IPS-20b (cell line): ENCODE results near the gene BCL7A.
"Not testable (repeated sequence)": the region's sequence is repeated elsewhere in the genome, so short reads cannot be mapped to it uniquely, and the experiment has no call there.

Source experiments
- H3K27ac ChIP-seq: one replicate; pipeline ENCODE4 v1.5.1; 2013; ENCODE audit warnings: low read length
- H3K27me3 ChIP-seq: 2 replicates; pipeline ENCODE4 v1.6.1; 2013; ENCODE audit warnings: mild to moderate bottlenecking, low read length, inconsistent platforms; ENCODE audit not compliant: insufficient read depth
- H3K36me3 ChIP-seq: 2 replicates; pipeline ENCODE4 v1.6.1; 2013; ENCODE audit warnings: low read depth, mild to moderate bottlenecking, inconsistent platforms, low read length, moderate library complexity; ENCODE audit not compliant: insufficient read depth
- H3K4me1 ChIP-seq: 2 replicates; pipeline ENCODE4 v1.6.1; 2013; ENCODE audit warnings: mild to moderate bottlenecking, control low read depth, inconsistent platforms, low read length, moderate library complexity; ENCODE audit not compliant: insufficient read depth
- H3K4me3 ChIP-seq: 2 replicates; pipeline ENCODE4 v1.5.1; 2013; ENCODE audit warnings: mild to moderate bottlenecking, low read length, inconsistent platforms
- H3K9ac ChIP-seq: 2 replicates; pipeline ENCODE4 v1.6.1; 2013; ENCODE audit warnings: low read depth, mild to moderate bottlenecking, inconsistent platforms, low read length, moderate library complexity
- H3K9me3 ChIP-seq: 2 replicates; pipeline ENCODE4 v1.6.1; 2013; ENCODE audit warnings: mild to moderate bottlenecking, low read depth, low read length, inconsistent platforms; ENCODE audit not compliant: insufficient read depth

The BCL7A gene

GRCh38 chr12:122021822-122022392, at the start of gene BCL7A:
Gene BCL7A, plus strand, starts transcription at chr12:122021884. Its CDS starts 208 bp downstream, at chr12:122022092.
- H3K27ac ChIP-seq: no peak within 1 kb of the TSS
- H3K4me3 ChIP-seq: peak within 1 kb of the TSS; percentile 78
- peaks cover 5% of the 10 kb centered on the region; the same call in 1 of the 2 replicates for H3K4me1 ChIP-seq
- peaks cover 40% of the 10 kb centered on the region for H3K27me3 ChIP-seq
- H3K36me3 ChIP-seq: no peaks in the 10 kb centered on the region
- no peaks in the 10 kb centered on the region for H3K9me3 ChIP-seq
- peak within 1 kb of the TSS; percentile 79; the same call in 1 of the 2 replicates for H3K9ac ChIP-seq

GRCh38 chr12:121974026-121974985, 47.4 kb upstream of the BCL7A start:
- H3K27ac ChIP-seq: no peak overlapping the region
- H3K4me3 ChIP-seq: no peak overlapping the region
- no peaks in the 10 kb centered on the region for H3K9me3 ChIP-seq
- H3K4me1 ChIP-seq: peaks cover 4% of the 10 kb centered on the region; the same call in 1 of the 2 replicates
- no peaks in the 10 kb centered on the region for H3K27me3 ChIP-seq
- no peaks in the 10 kb centered on the region for H3K36me3 ChIP-seq
- H3K9ac ChIP-seq: no peak overlapping the region

DNA sequence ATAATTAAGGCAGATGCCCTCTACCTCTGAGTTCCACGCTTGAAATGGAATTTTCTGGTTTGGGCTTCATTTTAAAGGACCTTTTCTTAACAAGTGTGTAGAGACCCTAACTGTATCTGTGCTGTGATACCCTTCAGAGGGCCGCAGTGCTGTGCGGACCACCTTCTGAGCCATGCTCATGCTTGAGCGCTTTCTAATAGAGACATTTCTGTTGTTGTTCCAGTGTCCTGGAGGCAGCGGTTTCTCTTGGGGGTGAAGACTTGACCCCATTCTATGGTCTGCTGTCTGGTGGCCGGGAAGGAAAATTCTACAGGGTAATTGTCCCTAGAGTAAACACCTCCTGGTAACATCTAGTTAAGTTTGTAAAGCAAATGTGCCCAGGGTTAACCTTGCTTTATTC, 46.7 kb upstream of the BCL7A start:
- no peaks in the 10 kb centered on the region for H3K27me3 ChIP-seq
- no peaks in the 10 kb centered on the region for H3K9me3 ChIP-seq
- H3K36me3 ChIP-seq: no peaks in the 10 kb centered on the region
- no peak overlapping the region for H3K4me3 ChIP-seq
- no peak overlapping the region for H3K9ac ChIP-seq
- peaks cover 4% of the 10 kb centered on the region; the same call in 1 of the 2 replicates for H3K4me1 ChIP-seq
- no peak overlapping the region for H3K27ac ChIP-seq

DNA sequence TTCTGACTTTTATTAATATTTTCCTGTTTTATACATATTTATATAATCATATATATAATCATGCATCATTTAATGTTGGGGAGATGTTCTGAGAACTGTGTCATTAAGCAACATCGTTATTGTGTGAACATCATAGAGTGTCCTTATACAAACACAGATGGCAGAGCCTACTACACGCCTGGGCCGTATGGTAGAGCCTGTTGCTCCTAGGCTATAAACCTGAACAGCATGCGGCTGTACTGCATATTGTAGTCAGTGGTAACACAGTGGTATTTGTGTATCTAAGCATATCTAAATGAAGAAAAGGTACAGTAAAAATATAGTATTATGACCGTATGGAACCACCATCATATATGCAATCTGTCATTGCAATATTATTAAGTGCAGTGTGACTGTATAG, 44.7 kb upstream of the BCL7A start:
- Histone ChIP-seq H3K4me3 (no peak overlapping the region), H3K9me3 (no peaks in the 10 kb centered on the region), H3K27ac (no peak overlapping the region), H3K9ac (no peak overlapping the region), H3K27me3 (no peaks in the 10 kb centered on the region), H3K4me1 (peaks cover 4% of the 10 kb centered on the region; the same call in 1 of the 2 replicates), H3K36me3 (no peaks in the 10 kb centered on the region)

GRCh38 chr12:121980191-121980891, 41.3 kb upstream of the BCL7A start:
- Histone ChIP-seq H3K27ac (no peak overlapping the region), H3K4me1 (peaks cover under 1% of the 10 kb centered on the region; the same call in 1 of the 2 replicates), H3K27me3 (no peaks in the 10 kb centered on the region), H3K4me3 (no peak overlapping the region), H3K36me3 (no peaks in the 10 kb centered on the region), H3K9ac (no peak overlapping the region), H3K9me3 (no peaks in the 10 kb centered on the region)

DNA sequence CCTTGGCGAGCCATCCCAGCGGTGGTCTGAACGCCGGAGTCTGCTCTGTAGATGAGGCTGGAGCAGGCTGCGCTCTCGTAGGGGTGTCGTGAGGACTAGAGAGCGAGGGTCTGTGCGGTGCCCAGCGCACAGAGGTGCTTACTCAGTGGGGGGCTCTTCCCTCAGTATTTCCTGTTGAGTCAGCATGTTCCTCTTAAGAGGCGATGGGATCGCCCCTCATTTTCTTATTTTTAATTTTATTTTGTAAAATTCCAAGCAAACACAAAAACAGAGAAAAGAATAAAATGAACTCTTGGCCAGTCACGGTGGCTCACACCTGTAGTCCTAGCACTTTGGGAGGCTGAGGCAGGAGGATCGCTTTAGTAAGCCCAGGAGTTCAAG, 40.8 kb upstream of the BCL7A start:
- no peaks in the 10 kb centered on the region for H3K27me3 ChIP-seq
- H3K4me3 ChIP-seq: no peak overlapping the region
- H3K9ac ChIP-seq: no peak overlapping the region
- no peaks in the 10 kb centered on the region for H3K9me3 ChIP-seq
- no peaks in the 10 kb centered on the region for H3K36me3 ChIP-seq
- no peaks in the 10 kb centered on the region for H3K4me1 ChIP-seq
- no peak overlapping the region for H3K27ac ChIP-seq

- no peaks in the 10 kb centered on the region for H3K9me3 ChIP-seq
- H3K4me1 ChIP-seq: no peaks in the 10 kb centered on the region
- H3K27me3 ChIP-seq: no peaks in the 10 kb centered on the region
- H3K27ac ChIP-seq: no peak overlapping the region
- no peak overlapping the region for H3K4me3 ChIP-seq
- H3K36me3 ChIP-seq: no peaks in the 10 kb centered on the region
- no peak overlapping the region for H3K9ac ChIP-seq
Observed at GRCh38 chr12:121981456-121981855, 40.2 kb upstream of the BCL7A start.

DNA sequence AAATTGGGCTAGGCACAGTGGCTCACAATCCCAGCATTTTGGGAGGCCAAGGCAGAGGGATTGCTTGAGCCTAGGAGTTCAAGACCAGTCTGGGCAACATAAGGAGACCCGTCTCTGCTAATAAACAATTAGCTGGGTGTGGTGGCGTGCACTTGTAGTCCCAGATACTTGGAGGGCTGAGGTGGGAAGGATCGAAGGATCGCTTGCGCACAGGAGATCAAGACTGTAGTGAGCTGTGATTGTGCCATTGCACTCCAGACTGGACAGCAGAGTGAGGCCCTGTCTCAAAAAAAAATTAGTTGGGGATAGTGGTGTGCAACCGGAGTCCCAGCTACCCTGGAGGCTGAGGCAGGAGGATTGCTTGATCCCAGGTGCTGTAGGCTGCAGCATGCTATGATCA, 38.7 kb upstream of the BCL7A start:
- Histone ChIP-seq H3K9ac (no peak overlapping the region), H3K27ac (no peak overlapping the region), H3K4me3 (no peak overlapping the region), H3K4me1 (no peaks in the 10 kb centered on the region), H3K9me3 (no peaks in the 10 kb centered on the region), H3K27me3 (no peaks in the 10 kb centered on the region), H3K36me3 (no peaks in the 10 kb centered on the region)

DNA sequence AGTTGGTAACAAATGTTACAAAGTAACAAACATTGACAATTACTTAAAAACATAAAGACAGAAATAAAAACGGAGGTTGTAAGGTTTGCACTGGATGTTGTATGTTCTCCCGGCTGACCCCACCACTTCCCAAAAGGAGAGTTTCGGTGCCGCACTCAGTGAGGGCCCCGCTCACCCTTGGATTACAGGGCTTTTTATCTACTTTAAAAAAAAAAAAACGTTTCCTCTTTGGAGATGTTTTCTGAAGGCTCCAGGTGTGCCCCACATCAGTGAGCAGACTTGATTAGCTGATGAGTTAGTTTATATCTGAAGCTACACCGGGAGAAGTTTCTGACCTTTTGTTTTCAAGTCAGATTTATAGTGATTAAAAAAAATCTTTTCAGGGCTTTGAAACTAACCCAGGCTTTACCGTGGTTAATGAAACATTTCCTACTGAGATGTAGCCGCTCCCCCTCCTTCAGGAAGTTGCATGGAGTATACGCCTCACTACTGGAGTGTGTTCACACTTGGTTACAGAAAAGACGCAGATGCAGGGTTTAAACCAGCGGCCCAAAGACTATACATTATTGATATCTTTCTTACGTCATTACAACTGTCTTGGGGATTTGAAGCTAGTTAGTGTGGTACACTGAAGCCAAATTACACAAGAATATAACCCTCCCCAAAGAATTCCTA, 38.0 kb upstream of the BCL7A start:
- no peak overlapping the region for H3K4me3 ChIP-seq
- H3K9ac ChIP-seq: no peak overlapping the region
- no peaks in the 10 kb centered on the region for H3K36me3 ChIP-seq
- H3K9me3 ChIP-seq: no peaks in the 10 kb centered on the region
- no peaks in the 10 kb centered on the region for H3K27me3 ChIP-seq
- no peak overlapping the region for H3K27ac ChIP-seq
- no peaks in the 10 kb centered on the region for H3K4me1 ChIP-seq

GRCh38 chr12:121986489-121987245, 35.0 kb upstream of the BCL7A start:
- H3K4me1 ChIP-seq: no peaks in the 10 kb centered on the region
- H3K27me3 ChIP-seq: no peaks in the 10 kb centered on the region
- no peak overlapping the region for H3K27ac ChIP-seq
- H3K9me3 ChIP-seq: no peaks in the 10 kb centered on the region
- H3K4me3 ChIP-seq: no peak overlapping the region
- no peaks in the 10 kb centered on the region for H3K36me3 ChIP-seq
- no peak overlapping the region for H3K9ac ChIP-seq

DNA sequence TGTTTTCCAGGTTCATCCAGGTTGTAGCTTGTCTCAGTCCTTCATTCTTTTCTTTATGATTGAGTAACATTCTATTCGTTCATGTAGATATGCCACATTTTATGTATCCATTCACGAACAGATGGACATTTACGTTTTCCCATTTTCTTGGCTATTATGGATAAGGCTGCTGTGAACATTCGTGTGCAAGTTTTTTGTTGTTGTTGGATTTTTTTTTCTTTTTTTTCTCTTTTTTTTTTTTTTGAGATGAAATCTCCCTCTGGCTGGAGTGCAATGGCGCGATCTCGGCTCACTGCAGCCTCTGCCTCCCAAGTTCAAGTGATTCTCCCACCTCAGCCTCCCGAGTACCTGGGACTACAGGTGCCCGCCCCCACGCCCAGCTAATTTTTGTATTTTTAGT, 33.2 kb upstream of the BCL7A start:
- H3K9me3 ChIP-seq, H3K27me3 ChIP-seq, H3K27ac ChIP-seq, H3K36me3 ChIP-seq, H3K4me1 ChIP-seq, H3K9ac ChIP-seq, H3K4me3 ChIP-seq: not testable (repeated sequence)
